HT1080 (cell line): Measurements from ENCODE around the gene RNASE8. TPM values are rescaled to one million over a fixed set of nuclear protein-coding genes. Genes with fewer than 3 reads are reported as not detected.
"Not testable (repeated sequence)": the region's sequence is repeated elsewhere in the genome, so short reads cannot be mapped to it uniquely, and the experiment has no call there.

ENCODE experiments used
- DNase-seq: peaks from one replicate; pipeline ENCODE4 v3.0.0-alpha.2; 2015; ENCODE audit warnings: low read depth
- polyA plus RNA-seq, 2 experiments: library from polyadenylated mRNA; depleted of rRNA; stranded (reverse); fragments of >200 nt; gene quantifications; 2 replicates each; pipeline ENCODE4 v1.2.3, GENCODE V29; 2015
- total RNA-seq: library from RNA; depleted of rRNA; stranded (reverse); fragments of >200 nt; shearing (Covaris generic); gene quantifications from 2 replicates; pipeline ENCODE4 v1.2.3, GENCODE V29; 2014; rRNA removed

The RNASE8 gene
- total RNA-seq, result not detected in 2 replicates
- polyA plus RNA-seq (2015; cell fraction: cytosol; rRNA removed), result not detected in 2 replicates
- not detected in 2 replicates for polyA plus RNA-seq (2015; cell fraction: nucleus; rRNA removed)

GRCh38 chr14:21057803-21058675 is at the start of gene RNASE8:
Gene RNASE8, plus strand, starts transcription at chr14:21057822. Its CDS starts 71 bp downstream, at chr14:21057893.
- peak; percentile 66 for DNase-seq

GRCh38 chr14:21009721-21010120 is 47.9 kb upstream of the RNASE8 start:
- DNase-seq, result not testable (repeated sequence)

GRCh38 chr14:21011136-21011535 is 46.5 kb upstream of the RNASE8 start:
- no peak for DNase-seq

- peak; percentile 75 for DNase-seq
Measured at GRCh38 chr14:21014761-21015190, 42.8 kb upstream of the RNASE8 start.

- DNase-seq, result no peak
Measured at GRCh38 chr14:21015312-21015711, 42.3 kb upstream of the RNASE8 start.

- DNase-seq, result no peak
Measured at GRCh38 chr14:21016413-21017190, 41.0 kb upstream of the RNASE8 start.

GRCh38 chr14:21017528-21018245 is 39.9 kb upstream of the RNASE8 start:
- no peak for DNase-seq

GRCh38 chr14:21018286-21018685 is 39.3 kb upstream of the RNASE8 start:
- no peak for DNase-seq

- DNase-seq, result no peak
Measured at GRCh38 chr14:21018781-21019180, 38.8 kb upstream of the RNASE8 start.

GRCh38 chr14:21019366-21019765 is 38.3 kb upstream of the RNASE8 start:
- DNase-seq, result no peak

- DNase-seq, result no peak
Measured at GRCh38 chr14:21020977-21021545, 36.6 kb upstream of the RNASE8 start.

GRCh38 chr14:21022686-21023085 is 34.9 kb upstream of the RNASE8 start:
- DNase-seq, result no peak

GRCh38 chr14:21023174-21023573 is 34.4 kb upstream of the RNASE8 start:
- DNase-seq, result no peak

- DNase-seq, result no peak
Measured at GRCh38 chr14:21023817-21024584, 33.6 kb upstream of the RNASE8 start.

GRCh38 chr14:21024585-21025370 is 32.8 kb upstream of the RNASE8 start, which contains the start of gene NDRG2:
Gene NDRG2, minus strand, starts transcription at chr14:21025061. Its CDS starts 1,746 bp downstream, at chr14:21023315.
- no peak for DNase-seq

- no peak for DNase-seq
Measured at GRCh38 chr14:21025371-21026273, 32.0 kb upstream of the RNASE8 start.

- DNase-seq, result no peak
Measured at GRCh38 chr14:21026274-21026987, 31.2 kb upstream of the RNASE8 start.

- DNase-seq, result no peak
Measured at GRCh38 chr14:21026988-21027315, 30.7 kb upstream of the RNASE8 start.
